ENCODE data around the gene GLIS1.

DNA sequence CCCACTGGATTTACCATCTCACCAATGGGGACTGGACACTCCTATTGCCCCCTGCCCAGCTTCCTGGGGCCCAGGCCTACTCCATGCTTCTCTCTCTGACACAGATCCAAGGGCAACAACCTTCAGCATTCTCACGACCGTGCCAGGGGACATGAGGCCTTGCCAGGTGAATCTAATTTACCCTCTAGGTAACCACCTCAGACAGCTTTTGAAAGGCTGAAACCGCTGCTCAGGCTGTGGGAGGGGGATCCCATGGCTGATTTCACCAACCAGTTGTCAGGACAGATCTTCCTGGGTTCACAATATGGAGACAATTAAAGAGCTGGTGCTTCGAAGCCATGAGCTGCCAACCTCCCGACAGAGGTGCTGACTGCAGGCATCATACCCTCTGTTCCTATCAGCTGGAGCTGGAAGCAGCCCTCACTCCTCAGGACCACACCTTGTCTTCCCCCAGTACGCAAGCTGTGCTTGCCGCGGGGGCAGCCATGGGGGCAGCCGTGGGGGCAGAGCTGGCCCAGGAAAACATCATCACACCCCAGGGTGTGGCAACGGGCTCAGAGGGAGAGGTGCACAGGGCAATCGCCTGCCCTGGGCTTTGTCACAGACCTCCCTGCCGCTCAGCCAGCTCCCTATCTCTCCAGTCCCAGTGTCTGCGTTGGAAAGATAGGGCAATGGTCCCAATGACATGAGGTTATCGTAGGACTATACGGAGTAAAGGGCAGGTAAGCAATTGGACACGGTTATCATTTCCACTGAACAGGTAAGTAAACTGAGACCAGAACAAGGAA is 159.5 kb downstream of the GLIS1 start:
- TF ChIP-seq EZH2phosphoT487 (IDR thresholded peaks at IDR 0.05; ENCODE audit: borderline replicate concordance) (no peak), CTCF (conservative IDR thresholded peaks at IDR 0.05; ENCODE audit: low read length) (no peak)
